Measurements from ENCODE around the gene CACNA1C. TPM values are rescaled to one million over a fixed set of nuclear protein-coding genes. Genes with fewer than 3 reads are reported as not detected.

Gene CACNA1C
- total and polyA plus RNA-seq, 2 of the 4 experiments (the other 2 are of a cell fraction): 1.6 to 2.6 TPM

GRCh38 chr12:2431810-2432209, 379.0 kb downstream of the CACNA1C start:
- dilution Hi-C loops (cut with HindIII; ENCODE audit: low sequenced_read_pairs, unreplicated experiment) (no loop called here), in situ Hi-C loops (cut with MboI; ENCODE audit: low sequenced_read_pairs) (no loop called here), intact Hi-C loops (cut with micrococcal nuclease) (no loop called here)
- Histone ChIP-seq H4K91ac (ENCODE audit: insufficient read depth, low read depth, low read length) (no peak overlapping the region), H3K9ac (ENCODE audit: low read depth, low read length) (no peak overlapping the region), H3K4me2 (ENCODE audit: low read depth, low read length) (no peak overlapping the region), H2BK5ac (ENCODE audit: low read depth, low read length, poor library complexity, severe bottlenecking) (no peak overlapping the region), H2BK20ac (ENCODE audit: low read depth, low read length) (no peak overlapping the region), H2AK5ac (ENCODE audit: low read depth, low read length) (no peak overlapping the region), H4K5ac (ENCODE audit: low read depth, low read length) (no peak overlapping the region), H3K23ac (ENCODE audit: low read depth, low read length) (no peak overlapping the region), H3K18ac (ENCODE audit: low read depth, low read length) (no peak overlapping the region), H3K36me3 (ENCODE audit: control insufficient read depth, insufficient read depth, low read length) (no peaks in the 10 kb centered on the region), H4K8ac (ENCODE audit: low read depth in 2 of 2, low read length in 2 of 2) (no peak overlapping the region), H3K4me3 (ENCODE audit: insufficient read depth, low read depth, low read length) (no peak overlapping the region), H3K27ac (ENCODE audit: insufficient read depth, low read length) (no peak overlapping the region), H3K9me1 (ENCODE audit: insufficient read depth, low read length) (peaks cover 4% of the 10 kb centered on the region; the same call in 1 of the 2 replicates), H2BK15ac (ENCODE audit: low read depth, low read length) (no peak overlapping the region), H2AK9ac (replicated peaks; ENCODE audit: low read depth, low read length, poor library complexity) (no peak overlapping the region), H4K20me1 (ENCODE audit: insufficient read depth, low read length) (0 out of 2 replicates have a peak, but pooled peaks cover 3% of the 10 kb centered on the region), H3K4me1 (ENCODE audit: control insufficient read depth, insufficient read depth, low read length) (no peaks in the 10 kb centered on the region), H2BK120ac (ENCODE audit: low read depth, low read length) (no peak overlapping the region), H3K56ac (ENCODE audit: extremely low read depth, insufficient read depth, low read length) (no peak overlapping the region), H3K4ac (ENCODE audit: low read depth, low read length) (no peak overlapping the region), H3K27me3 (ENCODE audit: control insufficient read depth, insufficient read depth, low read length) (no peaks in the 10 kb centered on the region; the same call in 1 of the 2 replicates), H3K14ac (replicated peaks; ENCODE audit: low read depth, low read length) (no peak overlapping the region), H2AFZ (replicated peaks; ENCODE audit: low read length, poor library complexity) (no peak overlapping the region), H3K9me3 (ENCODE audit: control insufficient read depth, insufficient read depth, low read length) (peaks cover 5% of the 10 kb centered on the region), H3K79me1 (ENCODE audit: low read depth in 1 of 2, low read length in 2 of 2) (no peaks in the 10 kb centered on the region)
- ChIA-PET CTCF (no interaction called here), POLR2A (ENCODE audit: unreplicated experiment) (no interaction called here)
- ATAC-seq (ENCODE audit: low read depth) (no peak), DNase-seq (no peak)
- no TSS peak for BruUV-seq (replicated peaks)
- TF ChIP-seq NFE2L2 (IDR thresholded peaks at IDR 0.05; ENCODE audit: low read depth, low read length): no peak
- TF ChIP-seq, protein P1, sequence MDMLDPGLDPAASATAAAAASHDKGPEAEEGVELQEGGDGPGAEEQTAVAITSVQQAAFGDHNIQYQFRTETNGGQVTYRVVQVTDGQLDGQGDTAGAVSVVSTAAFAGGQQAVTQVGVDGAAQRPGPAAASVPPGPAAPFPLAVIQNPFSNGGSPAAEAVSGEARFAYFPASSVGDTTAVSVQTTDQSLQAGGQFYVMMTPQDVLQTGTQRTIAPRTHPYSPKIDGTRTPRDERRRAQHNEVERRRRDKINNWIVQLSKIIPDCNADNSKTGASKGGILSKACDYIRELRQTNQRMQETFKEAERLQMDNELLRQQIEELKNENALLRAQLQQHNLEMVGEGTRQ (IDR thresholded peaks at IDR 0.05; ENCODE audit: low read depth, low read length): no peak
- TF ChIP-seq, protein P2, sequence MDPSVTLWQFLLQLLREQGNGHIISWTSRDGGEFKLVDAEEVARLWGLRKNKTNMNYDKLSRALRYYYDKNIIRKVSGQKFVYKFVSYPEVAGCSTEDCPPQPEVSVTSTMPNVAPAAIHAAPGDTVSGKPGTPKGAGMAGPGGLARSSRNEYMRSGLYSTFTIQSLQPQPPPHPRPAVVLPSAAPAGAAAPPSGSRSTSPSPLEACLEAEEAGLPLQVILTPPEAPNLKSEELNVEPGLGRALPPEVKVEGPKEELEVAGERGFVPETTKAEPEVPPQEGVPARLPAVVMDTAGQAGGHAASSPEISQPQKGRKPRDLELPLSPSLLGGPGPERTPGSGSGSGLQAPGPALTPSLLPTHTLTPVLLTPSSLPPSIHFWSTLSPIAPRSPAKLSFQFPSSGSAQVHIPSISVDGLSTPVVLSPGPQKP (IDR thresholded peaks at IDR 0.05; ENCODE audit: borderline replicate concordance, low read depth, low read length): no peak
- TF ChIP-seq RFX5 (IDR thresholded peaks at IDR 0.05; ENCODE audit: low read depth, low read length): no peak
- TF ChIP-seq RCOR1 (IDR thresholded peaks at IDR 0.05; ENCODE audit: insufficient replicate concordance, low read length): no peak
- TF ChIP-seq CHD1 (IDR thresholded peaks at IDR 0.05; ENCODE audit: low read depth, low read length): no peak
- no peak for TF ChIP-seq BHLHE40 (IDR thresholded peaks at IDR 0.05; ENCODE audit: low read depth, low read length)
- TF ChIP-seq MAZ (IDR thresholded peaks at IDR 0.05; ENCODE audit: borderline replicate concordance, low read depth, low read length): no peak
- TF ChIP-seq SMC3 (IDR thresholded peaks at IDR 0.05; ENCODE audit: low read depth, low read length): no peak
- TF ChIP-seq FOS (IDR thresholded peaks at IDR 0.05; ENCODE audit: low read depth, low read length): no peak
- WGBS, 2 experiments (ENCODE audit: extremely low coverage in 2 of 2, insufficient read length in 1 of 2): no CpG with 5 or more reads among the region's 1 CpG

Measured in IMR-90 (cell line).